OCI-LY7 (cell line): ENCODE measurements around the gene PMVK. TPM values are rescaled to one million over a fixed set of nuclear protein-coding genes. Genes with fewer than 3 reads are reported as not detected.

ENCODE experiments used
- BruUV-seq: library from RNA; stranded (reverse); fragments of 400-500 nt; replicated peaks from 2 replicates; lab custom pipeline; 2021; lab: Mats Ljungman, UMichigan
- CTCF ChIA-PET: fragments of 300-600 bp; sonication (Branson Sonifier 250); formaldehyde crosslinking; loops from one replicate; lab custom pipeline; 2022; ENCODE audit warnings: antibody characterized with exemption; ENCODE audit not compliant: unreplicated experiment; lab: Charles Lee
- POLR2A ChIA-PET: fragments of 300-600 bp; sonication (Branson Sonifier 250); formaldehyde crosslinking; loops from one replicate; lab custom pipeline; 2022; ENCODE audit warnings: antibody characterized with exemption; lab: Charles Lee
- DNase-seq: peaks from one replicate; pipeline ENCODE4 v3.0.0-alpha.2; 2015; ENCODE audit warnings: low spot score
- H2AFZ ChIP-seq: fragments of 200-600 bp; sonication (generic), shearing (Covaris generic); 2 replicates; pipeline ENCODE4 v1.6.1; 2014; ENCODE audit warnings: mild to moderate bottlenecking, antibody characterized with exemption, low read length, moderate library complexity
- H3K27ac ChIP-seq: fragments of 200-600 bp; sonication (generic); 2 replicates; pipeline ENCODE4 v1.5.1; 2014; ENCODE audit warnings: mixed run types, low read depth, mild to moderate bottlenecking, moderate library complexity, low read length, inconsistent platforms; ENCODE audit not compliant: poor library complexity, severe bottlenecking
- H3K36me3 ChIP-seq: fragments of 200-600 bp; sonication (generic); 2 replicates; pipeline ENCODE4 v1.6.1; 2014; ENCODE audit warnings: mild to moderate bottlenecking, antibody characterized with exemption, low read length, moderate library complexity, mixed read lengths; ENCODE audit not compliant: insufficient read depth
- H3K4me1 ChIP-seq: fragments of 200-600 bp; sonication (generic); 2 replicates; pipeline ENCODE4 v1.5.1; 2014; ENCODE audit warnings: mild to moderate bottlenecking, low read length; ENCODE audit not compliant: insufficient read depth, poor library complexity, severe bottlenecking
- H3K4me2 ChIP-seq: fragments of 200-600 bp; sonication (generic); 2 replicates; pipeline ENCODE4 v1.6.1; 2014; ENCODE audit warnings: mild to moderate bottlenecking, low read length
- H3K4me3 ChIP-seq: fragments of 200-600 bp; sonication (generic); 2 replicates; pipeline ENCODE4 v1.5.1; 2014; ENCODE audit warnings: mild to moderate bottlenecking, low read depth, low read length; ENCODE audit not compliant: poor library complexity, severe bottlenecking
- H3K79me2 ChIP-seq: fragments of 200-600 bp; sonication (generic); 2 replicates; pipeline ENCODE4 v1.6.1; 2016; ENCODE audit warnings: low read depth, mild to moderate bottlenecking, low read length, moderate library complexity, mixed read lengths; ENCODE audit not compliant: insufficient read depth
- H3K9me2 ChIP-seq: fragments of 200-600 bp; sonication (generic); 2 replicates; pipeline ENCODE4 v1.6.1; 2016; ENCODE audit warnings: mild to moderate bottlenecking, low read length, mixed read lengths; ENCODE audit not compliant: insufficient read depth
- H3K9me3 ChIP-seq: fragments of 200-600 bp; sonication (generic); 2 replicates; pipeline ENCODE4 v1.6.1; 2014; ENCODE audit warnings: mild to moderate bottlenecking, mixed run types, low read length, mixed read lengths
- H4K20me1 ChIP-seq: fragments of 200-600 bp; sonication (generic); 2 replicates; pipeline ENCODE4 v1.6.1; 2014; ENCODE audit warnings: mild to moderate bottlenecking, antibody characterized with exemption, low read length, moderate library complexity, mixed read lengths; ENCODE audit not compliant: insufficient read depth
- EZH2phosphoT487 ChIP-seq: fragments of 200-600 bp; sonication (generic); IDR thresholded peaks from 2 replicates; pipeline ENCODE4 v1.6.1; 2018; ENCODE audit warnings: low read depth, borderline replicate concordance, mild to moderate bottlenecking, mixed run types, antibody characterized with exemption, low read length, moderate library complexity, mixed read lengths
- intact Hi-C: fragments of 100-400 bp; cut with micrococcal nuclease; formaldehyde crosslinking; loops from one replicate; pipeline ENCODE4 v1.10.0; 2022; ENCODE audit not compliant: unreplicated experiment
- microRNA-seq: library from miRNA; unstranded; fragments of <30 nt; microRNA quantifications from one replicate; pipeline ENCODE4 v1.2.0, GENCODE V29; 2022; ENCODE audit warnings: borderline replicate concordance
- small RNA-seq: library from RNA; depleted of rRNA; stranded (forward); fragments of <200 nt; gene quantifications from one replicate; pipeline ENCODE3, GENCODE V24; 2014
- total RNA-seq, 2 experiments: library from RNA; depleted of rRNA in 1 of 2; stranded (reverse); fragments of >200 nt in 1 of 2; shearing (Covaris generic) in 1 of 2; gene quantifications; 2 replicates each; pipeline ENCODE4 v1.2.3, GENCODE V29; 2014 to 2022
- TF ChIP-seq, protein P1 (sequence below): fragments of 200-600 bp; sonication (generic); conservative IDR thresholded peaks from 2 replicates; pipeline ENCODE4 v1.5.1; 2014; ENCODE audit warnings: mild to moderate bottlenecking, antibody characterized with exemption, low read length, moderate library complexity, mixed read lengths

PMVK gene
- total RNA-seq, 2 experiments from 2014 or later = 16.3 to 54.0 TPM

DNA sequence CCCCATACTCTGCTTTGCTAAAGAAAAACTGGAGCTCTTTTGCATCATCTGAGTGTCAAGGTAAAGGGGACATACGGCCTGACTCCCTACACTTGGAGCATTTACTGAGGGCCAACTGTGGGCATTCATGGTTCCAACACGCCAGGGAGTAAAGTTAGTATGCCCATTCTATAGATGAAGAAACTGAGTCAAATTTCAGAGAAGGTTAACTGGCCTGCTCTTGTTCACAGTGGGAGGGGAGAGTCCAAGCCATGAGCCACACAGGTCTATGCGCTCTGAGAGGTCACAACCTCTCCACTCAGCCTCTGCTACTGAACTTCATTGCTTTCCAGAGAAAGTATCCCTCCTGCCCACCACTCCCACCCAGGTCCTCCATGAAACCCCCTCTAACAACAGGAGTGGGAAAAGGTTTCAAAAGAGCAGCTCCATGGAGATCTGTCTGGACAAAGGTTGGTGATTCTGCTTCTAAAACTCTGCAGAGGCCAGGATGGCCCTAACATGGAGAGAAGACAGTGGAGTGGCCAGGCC is 59.6 kb downstream of the PMVK start:
- H3K79me2 ChIP-seq = no peaks in the 10 kb centered on the region
- no peak overlapping the region for H3K4me3 ChIP-seq
- TF ChIP-seq EZH2phosphoT487 = no peak
- TF ChIP-seq, protein P1, sequence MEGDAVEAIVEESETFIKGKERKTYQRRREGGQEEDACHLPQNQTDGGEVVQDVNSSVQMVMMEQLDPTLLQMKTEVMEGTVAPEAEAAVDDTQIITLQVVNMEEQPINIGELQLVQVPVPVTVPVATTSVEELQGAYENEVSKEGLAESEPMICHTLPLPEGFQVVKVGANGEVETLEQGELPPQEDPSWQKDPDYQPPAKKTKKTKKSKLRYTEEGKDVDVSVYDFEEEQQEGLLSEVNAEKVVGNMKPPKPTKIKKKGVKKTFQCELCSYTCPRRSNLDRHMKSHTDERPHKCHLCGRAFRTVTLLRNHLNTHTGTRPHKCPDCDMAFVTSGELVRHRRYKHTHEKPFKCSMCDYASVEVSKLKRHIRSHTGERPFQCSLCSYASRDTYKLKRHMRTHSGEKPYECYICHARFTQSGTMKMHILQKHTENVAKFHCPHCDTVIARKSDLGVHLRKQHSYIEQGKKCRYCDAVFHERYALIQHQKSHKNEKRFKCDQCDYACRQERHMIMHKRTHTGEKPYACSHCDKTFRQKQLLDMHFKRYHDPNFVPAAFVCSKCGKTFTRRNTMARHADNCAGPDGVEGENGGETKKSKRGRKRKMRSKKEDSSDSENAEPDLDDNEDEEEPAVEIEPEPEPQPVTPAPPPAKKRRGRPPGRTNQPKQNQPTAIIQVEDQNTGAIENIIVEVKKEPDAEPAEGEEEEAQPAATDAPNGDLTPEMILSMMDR = no peak
- H3K9me2 ChIP-seq = no peaks in the 10 kb centered on the region
- no peak overlapping the region for H3K27ac ChIP-seq
- H2AFZ ChIP-seq = no peak overlapping the region
- peaks cover 3% of the 10 kb centered on the region for H3K4me1 ChIP-seq
- intact Hi-C loops = loop anchor here (5.0 kb wide), 1 partner anchor 395 kb away; no protein-coding TSS in a partner anchor
- ChIA-PET CTCF (interaction anchor here (1.2 kb wide), 1 partner anchor 18 kb away, joined by 3 read pairs; no protein-coding TSS in a partner anchor), POLR2A (no interaction called here)
- no peaks in the 10 kb centered on the region for H3K36me3 ChIP-seq
- no TSS peak for BruUV-seq
- H3K9me3 ChIP-seq = no peaks in the 10 kb centered on the region
- no peaks in the 10 kb centered on the region for H4K20me1 ChIP-seq
- no peak for DNase-seq
- H3K4me2 ChIP-seq = no peak overlapping the region

Small RNA genes within 50 kb of the gene (microRNA-seq; reads per million reads assigned to microRNA genes)
- gene MIR4258 = not detected

Small RNA genes within 50 kb of the gene (small RNA-seq; reads per million reads assigned to genes)
- gene MIR4258 (not detected), gene RF00017 (not detected)

Other genes starting within 250 kb of the PMVK start
- 11.4 and 14.8 TPM in 2 replicates for gene KCNN3, start 66.4 kb downstream of the PMVK start, total RNA-seq (2014; rRNA removed; shearing (Covaris generic))
- gene KCNN3, start 66.4 kb downstream of the PMVK start, total RNA-seq (2022) = 44.5 and 50.8 TPM in 2 replicates
- gene PBXIP1, start 19.4 kb upstream of the PMVK start, total RNA-seq (2014; rRNA removed; shearing (Covaris generic)) = 23.8 and 26.6 TPM in 2 replicates
- 37.7 and 39.8 TPM in 2 replicates for gene PBXIP1, start 19.4 kb upstream of the PMVK start, total RNA-seq (2022)
- gene PYGO2, start 25.1 kb upstream of the PMVK start, total RNA-seq (2014; rRNA removed; shearing (Covaris generic)) = 36.5 and 44.3 TPM in 2 replicates
- 47.3 and 53.1 TPM in 2 replicates for gene PYGO2, start 25.1 kb upstream of the PMVK start, total RNA-seq (2022)
- 31.4 and 37.6 TPM in 2 replicates for gene SHC1, start 34.0 kb upstream of the PMVK start, total RNA-seq (2014; rRNA removed; shearing (Covaris generic))
- 77.4 and 84.0 TPM in 2 replicates for gene SHC1, start 34.0 kb upstream of the PMVK start, total RNA-seq (2022)
- gene CKS1B, start 38.0 kb upstream of the PMVK start, total RNA-seq (2014; rRNA removed; shearing (Covaris generic)) = 149 and 204 TPM in 2 replicates
- 230 and 260 TPM in 2 replicates for gene CKS1B, start 38.0 kb upstream of the PMVK start, total RNA-seq (2022)
- gene FLAD1, start 46.6 kb upstream of the PMVK start, total RNA-seq (2014; rRNA removed; shearing (Covaris generic)) = 52.7 and 55.7 TPM in 2 replicates
- gene FLAD1, start 46.6 kb upstream of the PMVK start, total RNA-seq (2022) = 57.0 and 57.9 TPM in 2 replicates
- 0.95 and 2.3 TPM in 2 replicates for gene LENEP, start 56.9 kb upstream of the PMVK start, total RNA-seq (2014; rRNA removed; shearing (Covaris generic))
- 0.78 and 1.5 TPM in 2 replicates for gene LENEP, start 56.9 kb upstream of the PMVK start, total RNA-seq (2022)
- 14.2 and 16.3 TPM in 2 replicates for gene ZBTB7B, start 66.1 kb upstream of the PMVK start, total RNA-seq (2014; rRNA removed; shearing (Covaris generic))
- 22.2 and 23.2 TPM in 2 replicates for gene ZBTB7B, start 66.1 kb upstream of the PMVK start, total RNA-seq (2022)
- gene DCST2, start 97.1 kb upstream of the PMVK start, total RNA-seq (2014; rRNA removed; shearing (Covaris generic)) = 0.85 and 1.7 TPM in 2 replicates
- gene DCST2, start 97.1 kb upstream of the PMVK start, total RNA-seq (2022) = 2.0 and 3.9 TPM in 2 replicates
- gene DCST1, start 97.1 kb upstream of the PMVK start, total RNA-seq (2014; rRNA removed; shearing (Covaris generic)) = not detected in 2 replicates
- not detected in 2 replicates for gene DCST1, start 97.1 kb upstream of the PMVK start, total RNA-seq (2022)
- 14.2 and 19.7 TPM in 2 replicates for gene ADAM15, start 114.6 kb upstream of the PMVK start, total RNA-seq (2014; rRNA removed; shearing (Covaris generic))
- gene ADAM15, start 114.6 kb upstream of the PMVK start, total RNA-seq (2022) = 50.4 and 56.1 TPM in 2 replicates
- gene EFNA4, start 127.0 kb upstream of the PMVK start, total RNA-seq (2014; rRNA removed; shearing (Covaris generic)) = 10.5 and 11.5 TPM in 2 replicates
- gene EFNA4, start 127.0 kb upstream of the PMVK start, total RNA-seq (2022) = 9.0 and 10.1 TPM in 2 replicates
- 5.7 and 6.7 TPM in 2 replicates for gene EFNA3, start 142.1 kb upstream of the PMVK start, total RNA-seq (2014; rRNA removed; shearing (Covaris generic))
- gene EFNA3, start 142.1 kb upstream of the PMVK start, total RNA-seq (2022) = 4.8 and 10.8 TPM in 2 replicates
- not detected in 2 replicates for gene EFNA1, start 191.2 kb upstream of the PMVK start, total RNA-seq (2014; rRNA removed; shearing (Covaris generic))
- gene EFNA1, start 191.2 kb upstream of the PMVK start, total RNA-seq (2022) = not detected in 2 replicates
- 11.6 and 12.3 TPM in 2 replicates for gene SLC50A1, start 199.1 kb upstream of the PMVK start, total RNA-seq (2014; rRNA removed; shearing (Covaris generic))
- 46.1 and 48.0 TPM in 2 replicates for gene SLC50A1, start 199.1 kb upstream of the PMVK start, total RNA-seq (2022)
- gene DPM3, start 203.8 kb upstream of the PMVK start, total RNA-seq (2014; rRNA removed; shearing (Covaris generic)) = 32.5 and 41.8 TPM in 2 replicates
- 56.2 and 65.9 TPM in 2 replicates for gene DPM3, start 203.8 kb upstream of the PMVK start, total RNA-seq (2022)
- gene KRTCAP2, start 236.6 kb upstream of the PMVK start, total RNA-seq (2014; rRNA removed; shearing (Covaris generic)) = 80.5 and 128 TPM in 2 replicates
- gene KRTCAP2, start 236.6 kb upstream of the PMVK start, total RNA-seq (2022) = 141 and 166 TPM in 2 replicates
- 1.3 and 3.1 TPM in 2 replicates for gene TRIM46, start 237.1 kb upstream of the PMVK start, total RNA-seq (2014; rRNA removed; shearing (Covaris generic))
- gene TRIM46, start 237.1 kb upstream of the PMVK start, total RNA-seq (2022) = 3.9 and 4.5 TPM in 2 replicates